Left lung (tissue), 10 donors: ENCODE data around the gene CHML. TPM values are rescaled to one million over a fixed set of nuclear protein-coding genes. Genes with fewer than 3 reads are reported as not detected.

Source experiments
- ATAC-seq: fragments of 200-7000 bp; cut with Tn5 transposase; one replicate; pipeline ENCODE4 v1.9.1; 2020; ENCODE audit warnings: moderate library complexity
- DNase-seq, 4 donors: peaks; one replicate each; pipeline ENCODE4 v3.0.0-alpha.2; 2013 to 2020
- H3K27ac ChIP-seq, 2 donors: fragments of 200-600 bp; sonication (generic) in 1 of 2; one replicate each; pipeline versions ENCODE4 v1.5.0 to v1.8.0; 2020 to 2021
- H3K27me3 ChIP-seq, 2 donors: fragments of 200-600 bp; sonication (generic) in 1 of 2; one replicate each; pipeline versions ENCODE4 v1.5.0 to v1.8.0; 2020 to 2021
- H3K36me3 ChIP-seq, 2 donors: fragments of 200-600 bp; sonication (generic) in 1 of 2; one replicate each; pipeline versions ENCODE4 v1.5.0 to v1.8.0; 2020 to 2021
- H3K4me1 ChIP-seq, 2 donors: fragments of 200-600 bp; one replicate each; pipeline ENCODE4 v1.8.0; 2021
- H3K4me3 ChIP-seq, 2 donors: fragments of 200-600 bp; sonication (generic) in 1 of 2; one replicate each; pipeline versions ENCODE4 v1.5.0 to v1.8.0; 2020 to 2021; ENCODE audit warnings: mild to moderate bottlenecking in 1 of 2
- H3K9me3 ChIP-seq, 2 donors: fragments of 200-600 bp; sonication (generic) in 1 of 2; one replicate each; pipeline versions ENCODE4 v1.5.0 to v1.8.0; 2020 to 2021
- intact Hi-C, 2 donors: fragments of 100-400 bp; cut with DNase I; formaldehyde crosslinking; loops; one replicate each; pipeline versions ENCODE4 v1.11.2 to v1.14.2; 2022
- polyA plus RNA-seq, 6 donors: library from polyadenylated mRNA; unstranded; fragments of 120-200 nt; gene quantifications; one replicate each; pipeline ENCODE4 v1.2.1, GENCODE V29; 2013; ENCODE audit not compliant: insufficient read length in 6 of 6
- total RNA-seq, 2 donors: library from RNA; stranded (reverse); fragmentation: NEBNext Ultra II Directional; extraction: Animal tissue kit (Norgen Biotek cat#: 25700); gene quantifications; one replicate each; pipeline ENCODE4 v1.2.1, GENCODE V29; 2021
- TF ChIP-seq, protein P1 (sequence below), 2 donors: fragments of 200-600 bp; sonication (generic) in 1 of 2; IDR thresholded peaks; one replicate each; pipeline versions ENCODE4 v1.5.0 to v1.8.0; 2021; ENCODE audit warnings: antibody characterized with exemption in 2 of 2
- donor health status: DM: no; HTN: yes; CAD: no.
- donor health status: DM: no; HTN: no; CAD: no.

The CHML gene
- total and polyA plus RNA-seq, 8 donors = 9.8 to 27.6 (median 22.2) TPM

DNA sequence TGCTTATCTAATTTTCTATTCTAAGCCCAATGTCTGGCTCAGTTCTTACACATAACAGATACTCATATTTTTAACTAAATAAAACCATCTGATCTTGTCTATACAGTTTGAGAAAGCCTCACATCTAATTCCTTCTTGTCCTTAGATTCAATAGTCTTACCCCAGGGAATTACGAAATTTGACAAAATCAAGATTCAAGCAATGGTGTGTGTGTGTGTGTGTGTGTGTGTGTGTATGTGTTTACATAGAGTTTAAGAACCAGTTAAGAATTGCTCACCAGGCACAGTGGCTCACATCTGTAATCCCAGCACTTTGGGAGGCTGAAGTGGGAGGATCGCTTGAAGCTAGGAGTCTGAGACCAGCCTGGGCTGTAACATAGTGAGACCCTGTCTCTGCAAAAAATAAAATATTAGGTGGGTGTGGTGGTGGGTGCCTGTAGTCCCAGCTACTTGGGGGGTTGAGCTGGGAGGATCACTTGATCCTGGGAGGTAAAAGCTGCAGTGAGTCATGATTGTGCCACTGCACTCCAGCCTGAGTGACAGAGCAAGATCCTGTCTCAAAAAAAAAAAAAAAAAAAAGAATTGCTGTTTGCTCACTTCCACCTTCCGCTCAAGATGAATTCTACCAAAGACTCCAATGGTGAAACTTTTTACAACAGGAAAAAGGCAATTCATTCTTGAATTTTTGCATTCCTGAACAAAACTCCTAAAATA is 18.1 kb upstream of the CHML start:
- Histone ChIP-seq H3K36me3 (no peaks in the 10 kb centered on the region), H3K4me1 (no peaks in the 10 kb centered on the region), H3K27ac (no peak overlapping the region), H3K27me3 (no peaks in the 10 kb centered on the region), H3K4me3 (no peak overlapping the region), H3K9me3 (no peaks in the 10 kb centered on the region)
- ATAC-seq = no peak
- intact Hi-C loops = no loop called here
- DNase-seq = no peak
- TF ChIP-seq, protein P1, sequence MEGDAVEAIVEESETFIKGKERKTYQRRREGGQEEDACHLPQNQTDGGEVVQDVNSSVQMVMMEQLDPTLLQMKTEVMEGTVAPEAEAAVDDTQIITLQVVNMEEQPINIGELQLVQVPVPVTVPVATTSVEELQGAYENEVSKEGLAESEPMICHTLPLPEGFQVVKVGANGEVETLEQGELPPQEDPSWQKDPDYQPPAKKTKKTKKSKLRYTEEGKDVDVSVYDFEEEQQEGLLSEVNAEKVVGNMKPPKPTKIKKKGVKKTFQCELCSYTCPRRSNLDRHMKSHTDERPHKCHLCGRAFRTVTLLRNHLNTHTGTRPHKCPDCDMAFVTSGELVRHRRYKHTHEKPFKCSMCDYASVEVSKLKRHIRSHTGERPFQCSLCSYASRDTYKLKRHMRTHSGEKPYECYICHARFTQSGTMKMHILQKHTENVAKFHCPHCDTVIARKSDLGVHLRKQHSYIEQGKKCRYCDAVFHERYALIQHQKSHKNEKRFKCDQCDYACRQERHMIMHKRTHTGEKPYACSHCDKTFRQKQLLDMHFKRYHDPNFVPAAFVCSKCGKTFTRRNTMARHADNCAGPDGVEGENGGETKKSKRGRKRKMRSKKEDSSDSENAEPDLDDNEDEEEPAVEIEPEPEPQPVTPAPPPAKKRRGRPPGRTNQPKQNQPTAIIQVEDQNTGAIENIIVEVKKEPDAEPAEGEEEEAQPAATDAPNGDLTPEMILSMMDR (IDR thresholded peaks at IDR 0.05) = no peak

DNA sequence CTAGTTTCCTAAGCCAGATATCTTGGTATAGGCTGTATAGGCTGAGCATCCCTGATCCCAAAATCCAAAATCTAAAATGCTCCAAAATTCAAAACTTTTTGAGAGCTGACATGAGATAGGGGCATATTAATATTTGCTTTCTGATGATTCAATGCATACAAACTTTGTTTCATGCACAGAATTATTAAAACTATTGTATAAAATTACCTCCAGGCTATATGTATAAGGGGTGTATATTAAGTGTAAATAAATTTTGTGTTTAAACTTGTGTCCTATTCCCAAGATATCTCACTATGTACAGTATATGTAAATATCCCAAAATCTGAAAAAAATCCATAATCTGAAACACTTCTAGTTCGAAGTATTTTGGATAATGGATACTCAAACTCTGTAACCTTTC is 14.5 kb upstream of the CHML start:
- Histone ChIP-seq H3K27ac (no peak overlapping the region), H3K9me3 (no peaks in the 10 kb centered on the region), H3K27me3 (no peaks in the 10 kb centered on the region), H3K36me3 (no peaks in the 10 kb centered on the region), H3K4me1 (no peaks in the 10 kb centered on the region), H3K4me3 (no peak overlapping the region)
- TF ChIP-seq, protein P1 (IDR thresholded peaks at IDR 0.05) = no peak
- intact Hi-C loops = no loop called here
- ATAC-seq (no peak), DNase-seq (no peak)

DNA sequence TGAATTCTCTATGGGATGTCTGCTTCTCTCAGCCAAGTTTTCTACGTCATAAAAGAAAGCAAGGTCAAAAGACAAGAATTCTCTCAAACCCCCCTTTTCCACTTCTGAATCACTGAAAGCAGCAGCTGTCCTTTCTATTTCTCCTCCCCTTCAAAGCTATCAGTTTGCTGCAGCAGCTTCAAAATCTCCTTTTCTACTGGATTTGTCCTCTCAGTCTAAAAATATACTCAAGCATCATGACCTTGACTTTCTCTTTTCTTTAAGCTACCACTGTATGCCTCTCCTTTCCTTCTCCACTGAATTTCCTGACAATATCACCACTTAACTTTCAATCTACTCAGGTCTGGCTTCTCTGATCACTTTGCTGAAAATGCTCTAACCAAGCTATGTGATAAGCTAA is 13.8 kb upstream of the CHML start:
- no peak overlapping the region for H3K4me3 ChIP-seq
- no peaks in the 10 kb centered on the region for H3K36me3 ChIP-seq
- no peaks in the 10 kb centered on the region for H3K27me3 ChIP-seq
- TF ChIP-seq, protein P1 (IDR thresholded peaks at IDR 0.05) = no peak
- H3K4me1 ChIP-seq = no peaks in the 10 kb centered on the region
- intact Hi-C loops = no loop called here
- ATAC-seq (no peak), DNase-seq (no peak)
- no peaks in the 10 kb centered on the region for H3K9me3 ChIP-seq
- H3K27ac ChIP-seq = no peak overlapping the region

DNA sequence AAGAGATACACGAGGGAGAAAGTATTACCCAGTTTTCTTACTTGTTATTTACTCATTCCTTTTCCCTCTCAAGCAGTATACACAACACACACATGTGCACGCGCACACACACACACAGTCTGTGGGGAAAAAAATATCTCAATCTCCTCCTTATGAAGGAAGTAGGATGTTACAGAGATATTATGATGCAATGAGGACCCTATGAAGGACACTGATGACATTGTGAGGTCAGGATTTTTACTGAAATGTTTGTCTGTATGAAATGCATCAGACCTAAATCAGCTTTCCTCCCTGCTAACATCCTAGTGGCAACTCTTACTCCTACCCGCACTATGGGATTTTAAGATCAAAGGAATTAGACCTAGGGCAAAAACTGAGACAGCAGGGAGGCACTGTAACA is 11.8 kb upstream of the CHML start, which contains the start of gene WDR64:
Gene WDR64 (plus strand): TSS at position 270 of the 400 bp plus-strand sequence. CDS start 204 bp downstream, outside the sequence.
- H3K27me3 ChIP-seq = no peaks in the 10 kb centered on the region
- no peaks in the 10 kb centered on the region for H3K4me1 ChIP-seq
- H3K36me3 ChIP-seq = no peaks in the 10 kb centered on the region
- intact Hi-C loops = no loop called here
- ATAC-seq (no peak), DNase-seq (no peak)
- H3K4me3 ChIP-seq = no peak within 1 kb of the TSS
- H3K9me3 ChIP-seq = no peaks in the 10 kb centered on the region
- TF ChIP-seq, protein P1 (IDR thresholded peaks at IDR 0.05) = no peak
- no peak within 1 kb of the TSS for H3K27ac ChIP-seq

DNA sequence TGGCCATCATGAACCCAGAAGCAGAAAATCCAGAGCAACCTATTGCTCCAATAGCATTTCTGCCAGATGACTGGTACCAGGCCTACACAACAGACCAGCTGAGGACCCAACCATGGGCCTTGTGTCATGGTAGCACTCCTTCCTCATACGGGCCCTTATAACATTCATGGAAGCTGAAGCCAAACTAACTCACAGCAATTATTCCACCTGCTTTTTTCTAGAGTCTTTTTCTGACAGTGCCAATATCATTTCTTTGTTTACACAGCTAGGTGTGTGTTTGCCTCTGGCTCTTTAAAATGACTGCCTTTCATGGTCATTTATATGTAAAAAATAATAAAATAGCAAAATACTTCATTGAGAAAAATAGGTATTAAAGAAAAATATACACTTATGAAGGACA is 8.0 kb upstream of the CHML start:
- intact Hi-C loops = no loop called here
- Histone ChIP-seq H3K36me3 (no peaks in the 10 kb centered on the region), H3K27ac (no peak overlapping the region), H3K4me1 (no peaks in the 10 kb centered on the region), H3K4me3 (no peak overlapping the region), H3K27me3 (no peaks in the 10 kb centered on the region), H3K9me3 (no peaks in the 10 kb centered on the region)
- DNase-seq (no peak), ATAC-seq (no peak)
- TF ChIP-seq, protein P1 (IDR thresholded peaks at IDR 0.05) = no peak
